ENCODE results near the gene ZMAT5.

Gene ZMAT5

DNA sequence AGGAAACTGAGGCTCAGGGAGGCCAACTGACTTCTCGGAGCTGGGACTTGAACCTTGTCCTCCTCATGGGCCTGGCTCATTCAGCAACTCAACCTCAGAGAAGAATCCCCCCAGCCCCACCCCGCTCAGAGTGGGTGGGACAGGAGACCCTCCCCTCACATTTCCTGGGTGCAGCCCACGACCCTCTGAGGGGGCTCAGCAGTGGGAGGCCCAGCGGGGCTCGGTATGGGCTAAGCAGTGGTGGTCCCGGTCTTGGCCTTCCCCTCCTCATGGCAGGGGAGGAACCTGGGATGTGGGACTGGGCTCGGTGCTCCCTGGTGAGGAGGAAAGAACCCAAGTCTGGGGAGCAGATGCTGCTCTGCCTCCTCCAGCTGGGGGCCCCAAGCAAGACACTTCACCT is 61.2 kb downstream of the ZMAT5 start:
- Histone ChIP-seq H3K27me3 (replicated peaks) (no peaks in the 10 kb centered on the region), H3K4me3 (ENCODE audit: low read depth, low read length) (no peak overlapping the region), H3K27ac (no peak overlapping the region), H3K36me3 (replicated peaks) (no peaks in the 10 kb centered on the region)
- no peak for DNase-seq
- in situ Hi-C loops (cut with HindIII; ENCODE audit: low pct_ligation_motif_present, low sequenced_read_pairs): no loop called here
- TF ChIP-seq, protein P1, sequence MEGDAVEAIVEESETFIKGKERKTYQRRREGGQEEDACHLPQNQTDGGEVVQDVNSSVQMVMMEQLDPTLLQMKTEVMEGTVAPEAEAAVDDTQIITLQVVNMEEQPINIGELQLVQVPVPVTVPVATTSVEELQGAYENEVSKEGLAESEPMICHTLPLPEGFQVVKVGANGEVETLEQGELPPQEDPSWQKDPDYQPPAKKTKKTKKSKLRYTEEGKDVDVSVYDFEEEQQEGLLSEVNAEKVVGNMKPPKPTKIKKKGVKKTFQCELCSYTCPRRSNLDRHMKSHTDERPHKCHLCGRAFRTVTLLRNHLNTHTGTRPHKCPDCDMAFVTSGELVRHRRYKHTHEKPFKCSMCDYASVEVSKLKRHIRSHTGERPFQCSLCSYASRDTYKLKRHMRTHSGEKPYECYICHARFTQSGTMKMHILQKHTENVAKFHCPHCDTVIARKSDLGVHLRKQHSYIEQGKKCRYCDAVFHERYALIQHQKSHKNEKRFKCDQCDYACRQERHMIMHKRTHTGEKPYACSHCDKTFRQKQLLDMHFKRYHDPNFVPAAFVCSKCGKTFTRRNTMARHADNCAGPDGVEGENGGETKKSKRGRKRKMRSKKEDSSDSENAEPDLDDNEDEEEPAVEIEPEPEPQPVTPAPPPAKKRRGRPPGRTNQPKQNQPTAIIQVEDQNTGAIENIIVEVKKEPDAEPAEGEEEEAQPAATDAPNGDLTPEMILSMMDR (IDR thresholded peaks at IDR 0.05; ENCODE audit: low read depth, low read length, missing control alignments): no peak

DNA sequence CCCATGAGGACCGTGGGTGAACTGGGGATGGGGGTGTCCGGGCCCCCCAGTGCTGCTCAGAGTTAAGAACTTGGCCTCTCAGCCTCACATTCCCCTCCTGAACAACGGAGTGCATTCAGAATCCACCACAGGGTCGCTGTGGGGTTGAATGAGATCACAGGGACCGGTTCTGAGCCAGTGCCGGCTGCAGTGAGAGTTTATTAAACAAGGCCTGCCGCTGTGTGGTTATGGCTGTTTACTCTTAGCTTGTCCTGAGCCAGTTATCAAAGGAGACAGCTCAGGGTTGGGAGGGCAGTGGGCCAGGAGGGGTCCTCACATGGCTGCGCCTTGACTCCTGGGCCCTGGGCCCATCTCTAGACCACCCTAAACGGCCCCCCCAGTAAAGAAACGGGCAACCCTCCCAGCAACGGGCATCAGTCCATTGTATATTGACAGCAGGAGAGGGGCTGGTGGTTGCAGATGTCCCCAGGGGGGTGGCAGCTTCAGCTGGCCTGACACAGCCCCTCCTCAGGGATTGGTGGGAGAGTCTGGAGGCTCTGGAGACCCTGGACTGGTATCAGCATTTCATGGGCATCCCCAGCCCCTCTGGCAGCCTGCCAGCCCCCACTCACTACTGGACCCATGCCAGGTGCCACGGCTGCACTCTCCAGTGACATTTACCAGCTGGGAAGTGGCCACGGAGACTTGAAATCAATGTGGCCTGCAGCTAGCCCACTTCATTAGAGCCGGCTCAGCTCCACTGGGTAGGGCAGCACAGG is 62.1 kb downstream of the ZMAT5 start:
- DNase-seq: peak; percentile 38
- in situ Hi-C loops (cut with HindIII; ENCODE audit: low pct_ligation_motif_present, low sequenced_read_pairs): no loop called here
- Histone ChIP-seq H3K4me3 (ENCODE audit: low read depth, low read length) (no peak overlapping the region), H3K36me3 (replicated peaks) (no peaks in the 10 kb centered on the region), H3K27me3 (replicated peaks) (no peaks in the 10 kb centered on the region), H3K27ac (no peak overlapping the region)
- TF ChIP-seq, protein P1 (IDR thresholded peaks at IDR 0.05; ENCODE audit: low read depth, low read length, missing control alignments): no peak

DNA sequence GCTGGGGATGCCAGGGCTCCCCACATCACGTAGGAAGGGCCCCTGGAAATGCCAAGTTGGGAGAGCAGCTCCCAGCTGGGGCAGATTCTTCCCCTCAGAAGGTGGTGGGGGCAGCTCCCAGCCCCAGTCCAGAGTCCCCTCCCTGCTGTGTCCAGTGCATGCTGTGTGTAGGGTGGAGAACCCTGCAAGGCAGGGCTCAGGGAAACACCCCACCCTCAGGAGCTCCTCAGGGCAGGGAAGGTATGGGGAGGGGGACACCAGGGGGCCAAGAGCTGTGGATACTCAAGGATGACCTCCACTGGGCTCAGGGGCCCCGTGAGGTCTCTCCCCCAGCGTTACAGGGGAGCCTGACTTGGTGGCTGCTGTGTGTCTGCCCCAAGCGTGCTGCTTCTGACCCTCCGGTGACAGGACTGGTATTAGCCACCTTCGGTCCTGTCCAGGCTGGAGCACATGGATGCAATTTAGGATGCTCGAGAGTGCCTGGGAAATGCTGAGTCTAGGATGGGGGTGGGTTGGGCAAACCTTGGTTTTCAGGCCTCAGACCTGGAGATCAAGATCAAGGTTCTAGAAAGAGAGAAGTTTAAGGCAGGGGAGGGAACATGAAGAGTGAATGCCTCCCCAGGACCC is 63.1 kb downstream of the ZMAT5 start:
- no peak for DNase-seq
- no peaks in the 10 kb centered on the region for H3K27me3 ChIP-seq (replicated peaks)
- H3K27ac ChIP-seq: no peak overlapping the region
- H3K36me3 ChIP-seq (replicated peaks): no peaks in the 10 kb centered on the region
- in situ Hi-C loops (cut with HindIII; ENCODE audit: low pct_ligation_motif_present, low sequenced_read_pairs): no loop called here
- no peak overlapping the region for H3K4me3 ChIP-seq (ENCODE audit: low read depth, low read length)
- TF ChIP-seq, protein P1 (IDR thresholded peaks at IDR 0.05; ENCODE audit: low read depth, low read length, missing control alignments): no peak

DNA sequence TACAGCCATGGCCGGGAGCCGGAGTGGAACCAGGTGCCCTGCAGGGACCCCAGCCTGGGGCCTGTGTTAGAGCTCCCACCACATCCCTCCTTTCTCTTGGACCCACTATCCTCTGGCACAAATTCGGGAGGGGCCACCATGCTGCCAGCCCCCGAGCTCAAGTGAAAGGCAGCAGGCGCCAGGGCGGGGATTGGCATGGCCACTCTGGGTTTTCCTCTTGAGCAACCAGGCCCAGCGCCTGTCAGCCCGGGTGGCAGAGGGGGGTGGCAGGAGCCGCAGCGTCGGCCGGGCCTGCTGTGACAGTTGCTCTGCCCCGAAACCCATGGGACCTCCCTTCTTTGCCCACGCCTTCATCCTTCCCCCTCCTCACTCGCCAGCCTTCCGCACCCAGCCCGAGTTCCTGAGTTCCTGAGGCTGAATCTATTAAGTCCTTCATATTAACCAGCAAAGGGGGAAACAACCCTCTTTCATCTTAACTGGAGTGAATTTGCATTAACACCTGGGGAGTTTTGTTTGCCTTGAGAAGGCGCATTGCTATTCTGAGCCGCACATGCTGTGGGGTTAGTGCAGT is 63.8 kb downstream of the ZMAT5 start:
- H3K4me3 ChIP-seq (ENCODE audit: low read depth, low read length): no peak overlapping the region

DNA sequence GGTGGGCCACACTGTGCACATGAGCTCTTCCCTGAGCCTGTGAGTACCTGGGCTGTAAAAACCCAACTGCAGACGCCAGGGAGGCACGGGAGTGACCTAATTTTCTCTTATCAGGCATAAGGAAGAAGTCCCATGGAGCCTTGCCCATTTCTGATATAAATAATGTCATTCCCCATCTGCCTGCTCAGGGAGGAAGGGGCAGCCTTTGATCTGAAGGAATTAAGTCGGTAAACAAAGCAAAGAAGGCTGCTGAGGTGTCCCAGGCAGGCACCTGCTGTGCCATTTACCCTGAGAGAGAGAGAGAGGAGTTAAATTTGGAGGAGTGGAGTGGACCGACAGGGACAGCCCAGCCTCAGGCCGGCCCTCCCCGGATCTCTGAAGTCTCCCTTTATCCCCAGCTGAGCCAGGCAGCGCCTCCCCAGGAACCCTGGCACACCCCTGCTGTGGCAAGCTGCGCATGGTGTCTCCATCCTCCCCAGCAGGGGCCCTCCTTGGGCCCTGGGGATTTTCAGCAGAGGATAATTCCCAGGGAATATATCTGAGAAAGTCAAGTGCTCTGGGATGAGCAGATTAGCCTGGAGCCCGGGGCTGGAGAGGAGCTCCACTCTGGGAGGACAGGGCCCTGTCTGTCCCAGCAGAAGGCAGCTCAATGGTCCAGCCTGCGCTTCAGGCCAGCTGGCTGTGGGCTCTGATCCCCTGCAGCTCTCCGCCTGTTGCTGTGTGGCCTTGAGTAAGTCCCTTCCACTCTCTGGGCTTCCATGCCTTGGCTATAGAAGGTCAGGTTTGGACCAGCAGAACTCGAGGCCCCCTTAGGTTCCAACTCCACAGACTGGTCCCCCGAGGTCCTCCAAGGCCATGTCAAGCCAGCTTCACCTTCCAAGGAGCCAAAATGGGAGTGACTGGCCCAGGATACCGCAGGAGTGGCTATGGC is 64.5 kb downstream of the ZMAT5 start:
- H3K4me3 ChIP-seq (ENCODE audit: low read depth, low read length): no peak overlapping the region
- TF ChIP-seq, protein P1 (IDR thresholded peaks at IDR 0.05; ENCODE audit: low read depth, low read length, missing control alignments): peak; percentile 32
- no peaks in the 10 kb centered on the region for H3K27me3 ChIP-seq (replicated peaks)
- H3K27ac ChIP-seq: no peak overlapping the region
- H3K36me3 ChIP-seq (replicated peaks): peaks cover under 1% of the 10 kb centered on the region
- in situ Hi-C loops (cut with HindIII; ENCODE audit: low pct_ligation_motif_present, low sequenced_read_pairs): no loop called here
- no peak for DNase-seq

More for the DNA sequence above, 63.8 kb downstream of the ZMAT5 start:
- no peaks in the 10 kb centered on the region for H3K36me3 ChIP-seq (replicated peaks)
- H3K27ac ChIP-seq: no peak overlapping the region
- no peak for DNase-seq
- no peaks in the 10 kb centered on the region for H3K27me3 ChIP-seq (replicated peaks)
- TF ChIP-seq, protein P1 (IDR thresholded peaks at IDR 0.05; ENCODE audit: low read depth, low read length, missing control alignments): no peak
- in situ Hi-C loops (cut with HindIII; ENCODE audit: low pct_ligation_motif_present, low sequenced_read_pairs): no loop called here

Measured in brain microvascular endothelial cell (primary cell).